Fibroblast of lung (primary cell): ENCODE data around the gene IFT52. TPM values are rescaled to one million over a fixed set of nuclear protein-coding genes. Genes with fewer than 3 reads are reported as not detected.

Experiments used
- DNase-seq, 2 donors: peaks; one replicate each; pipeline versions ENCODE4 v3.0.0 to v3.0.0-alpha.2; 2010; ENCODE audit warnings: low read depth in 2 of 2
- H2AFZ ChIP-seq: 2 replicates; pipeline ENCODE4 v1.5.1; 2012; ENCODE audit warnings: low read length, control low read depth, inconsistent platforms
- H3K27ac ChIP-seq: 2 replicates; pipeline ENCODE4 v1.5.1; 2011; ENCODE audit warnings: low read length, control low read depth; ENCODE audit not compliant: insufficient read depth
- H3K27me3 ChIP-seq: 2 replicates; pipeline ENCODE4 v1.5.1; 2011; ENCODE audit warnings: mild to moderate bottlenecking, low read length; ENCODE audit not compliant: control insufficient read depth, insufficient read depth
- H3K36me3 ChIP-seq: 2 replicates; pipeline ENCODE4 v1.5.1; 2011; ENCODE audit warnings: low read length; ENCODE audit not compliant: control insufficient read depth, insufficient read depth
- H3K4me1 ChIP-seq: 2 replicates; pipeline ENCODE4 v1.5.1; 2011; ENCODE audit warnings: low read length; ENCODE audit not compliant: control insufficient read depth, insufficient read depth; ENCODE audit errors: extremely low read depth
- H3K4me2 ChIP-seq: 2 replicates; pipeline ENCODE4 v1.5.1; 2011; ENCODE audit warnings: low read length, control low read depth; ENCODE audit not compliant: insufficient read depth; ENCODE audit errors: extremely low read depth
- H3K4me3 ChIP-seq, 4 experiments: fragments of 200-600 bp in 1 of 4; sonication (generic) in 1 of 4; replicated peaks in 1 of 4; 2 replicates each; pipeline ENCODE4 v1.5.1; 2011 to 2016; ENCODE audit warnings: low read length in 4 of 4, low read depth in 3 of 4, mild to moderate bottlenecking in 3 of 4, control low read depth in 2 of 4, inconsistent platforms in 1 of 4, mixed read lengths in 1 of 4; ENCODE audit not compliant: insufficient read depth in 1 of 4; ENCODE audit errors: control extremely low read depth in 1 of 4
- H3K79me2 ChIP-seq: 2 replicates; pipeline ENCODE4 v1.5.1; 2012; ENCODE audit warnings: mild to moderate bottlenecking, low read length, inconsistent platforms; ENCODE audit not compliant: control insufficient read depth, insufficient read depth
- H3K9ac ChIP-seq: 2 replicates; pipeline ENCODE4 v1.5.1; 2011; ENCODE audit warnings: mild to moderate bottlenecking, low read length, control low read depth; ENCODE audit not compliant: insufficient read depth
- H3K9me3 ChIP-seq: 2 replicates; pipeline ENCODE4 v1.5.1; 2012; ENCODE audit warnings: low read depth, low read length; ENCODE audit not compliant: control insufficient read depth, insufficient read depth
- H4K20me1 ChIP-seq: 2 replicates; pipeline ENCODE4 v1.5.1; 2011; ENCODE audit warnings: low read length; ENCODE audit not compliant: control insufficient read depth, insufficient read depth; ENCODE audit errors: extremely low read depth
- EZH2 ChIP-seq: IDR thresholded peaks from 2 replicates; pipeline ENCODE4 v1.5.1; 2012; ENCODE audit warnings: low read length, control low read depth, mild to moderate bottlenecking; ENCODE audit errors: missing control alignments
- polyA plus RNA-seq, 2 donors: library from polyadenylated mRNA; depleted of rRNA in 1 of 2; stranded (reverse) in 1 of 2; unstranded in 1 of 2; fragments of >200 nt; gene quantifications; 2 replicates each; pipeline ENCODE4 v1.2.1, GENCODE V29; 2011 to 2012; ENCODE audit warnings: missing spikeins in 1 of 2
- total RNA-seq: library from RNA; depleted of rRNA; stranded (reverse); fragments of >200 nt; gene quantifications from 2 replicates; pipeline ENCODE4 v1.2.1, GENCODE V29; 2014
- TF ChIP-seq, protein P1 (sequence below), 2 donors: IDR thresholded peaks in 1 of 2; conservative IDR thresholded peaks in 1 of 2; 1 replicate in 1 of 2; 2 replicates in 1 of 2; pipeline ENCODE4 v1.5.1; 2011 to 2012; ENCODE audit warnings: low read length in 2 of 2, control low read depth in 1 of 2, inconsistent platforms in 1 of 2, low read depth in 1 of 2, mild to moderate bottlenecking in 1 of 2

The IFT52 gene
- total and polyA plus RNA-seq, 2 donors (not counting 1 experiment from before 2014, with no cell fraction given), result 38.8 to 41.9 TPM

- H3K9me3 ChIP-seq, result no peaks in the 10 kb centered on the region
- no peak overlapping the region for H3K4me3 ChIP-seq
- no peak overlapping the region for H3K27ac ChIP-seq
- no peak overlapping the region for H2AFZ ChIP-seq
- no peak overlapping the region for H3K4me2 ChIP-seq
- TF ChIP-seq, protein P1, sequence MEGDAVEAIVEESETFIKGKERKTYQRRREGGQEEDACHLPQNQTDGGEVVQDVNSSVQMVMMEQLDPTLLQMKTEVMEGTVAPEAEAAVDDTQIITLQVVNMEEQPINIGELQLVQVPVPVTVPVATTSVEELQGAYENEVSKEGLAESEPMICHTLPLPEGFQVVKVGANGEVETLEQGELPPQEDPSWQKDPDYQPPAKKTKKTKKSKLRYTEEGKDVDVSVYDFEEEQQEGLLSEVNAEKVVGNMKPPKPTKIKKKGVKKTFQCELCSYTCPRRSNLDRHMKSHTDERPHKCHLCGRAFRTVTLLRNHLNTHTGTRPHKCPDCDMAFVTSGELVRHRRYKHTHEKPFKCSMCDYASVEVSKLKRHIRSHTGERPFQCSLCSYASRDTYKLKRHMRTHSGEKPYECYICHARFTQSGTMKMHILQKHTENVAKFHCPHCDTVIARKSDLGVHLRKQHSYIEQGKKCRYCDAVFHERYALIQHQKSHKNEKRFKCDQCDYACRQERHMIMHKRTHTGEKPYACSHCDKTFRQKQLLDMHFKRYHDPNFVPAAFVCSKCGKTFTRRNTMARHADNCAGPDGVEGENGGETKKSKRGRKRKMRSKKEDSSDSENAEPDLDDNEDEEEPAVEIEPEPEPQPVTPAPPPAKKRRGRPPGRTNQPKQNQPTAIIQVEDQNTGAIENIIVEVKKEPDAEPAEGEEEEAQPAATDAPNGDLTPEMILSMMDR (conservative IDR thresholded peaks at IDR 0.05 in 1 of 2, IDR thresholded peaks at IDR 0.05 in 1 of 2; ENCODE audit: low read depth in 1 of 2, low read length in 2 of 2), result no peak
- no peak for TF ChIP-seq EZH2
- H3K79me2 ChIP-seq, result no peaks in the 10 kb centered on the region
- no peak for DNase-seq
- H4K20me1 ChIP-seq, result no peaks in the 10 kb centered on the region
- H3K27me3 ChIP-seq, result no peaks in the 10 kb centered on the region
- H3K4me1 ChIP-seq, result no peaks in the 10 kb centered on the region
- H3K9ac ChIP-seq, result no peak overlapping the region
- no peaks in the 10 kb centered on the region for H3K36me3 ChIP-seq
Measured at GRCh38 chr20:43689165-43689564, 98.4 kb downstream of the IFT52 start.

GRCh38 chr20:43690943-43691598 is 100.3 kb downstream of the IFT52 start:
- Histone ChIP-seq H3K9me3 (no peaks in the 10 kb centered on the region), H3K27me3 (no peaks in the 10 kb centered on the region), H3K36me3 (no peaks in the 10 kb centered on the region), H3K27ac (no peak overlapping the region), H3K79me2 (no peaks in the 10 kb centered on the region), H3K4me1 (no peaks in the 10 kb centered on the region), H3K4me3 (no peak overlapping the region), H4K20me1 (no peaks in the 10 kb centered on the region), H3K4me2 (no peak overlapping the region), H2AFZ (no peak overlapping the region), H3K9ac (no peak overlapping the region)
- TF ChIP-seq EZH2, result no peak
- TF ChIP-seq, protein P1 (conservative IDR thresholded peaks at IDR 0.05 in 1 of 2, IDR thresholded peaks at IDR 0.05 in 1 of 2; ENCODE audit: low read depth in 1 of 2, low read length in 2 of 2), result no peak
- DNase-seq, result no peak

DNA sequence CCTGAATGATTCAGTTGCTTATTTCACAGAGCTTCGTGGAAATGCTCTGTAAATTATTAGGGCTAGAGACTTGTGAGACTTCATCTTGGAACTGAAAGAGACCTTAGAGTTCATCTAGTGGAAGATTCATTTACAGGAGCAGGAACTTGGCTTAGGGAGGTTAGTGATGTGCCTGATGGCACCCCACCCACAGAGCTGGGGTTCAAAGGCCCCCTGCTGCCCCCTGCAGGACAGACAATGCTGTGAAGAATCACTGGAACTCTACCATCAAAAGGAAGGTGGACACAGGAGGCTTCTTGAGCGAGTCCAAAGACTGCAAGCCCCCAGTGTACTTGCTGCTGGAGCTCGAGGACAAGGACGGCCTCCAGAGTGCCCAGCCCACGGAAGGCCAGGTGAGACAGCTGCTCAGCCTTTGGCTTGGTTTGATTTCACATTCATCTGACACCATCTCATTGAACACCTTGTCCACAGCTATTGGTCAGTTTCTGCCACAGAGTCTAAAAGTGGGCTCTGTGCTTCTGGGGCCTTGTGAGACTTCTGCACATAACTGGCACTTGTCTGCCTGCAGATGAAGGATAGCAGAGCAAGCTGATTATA is 101.3 kb downstream of the IFT52 start:
- Histone ChIP-seq H3K79me2 (no peaks in the 10 kb centered on the region), H3K4me3 (no peak overlapping the region), H3K36me3 (no peaks in the 10 kb centered on the region), H4K20me1 (no peaks in the 10 kb centered on the region), H3K9me3 (no peaks in the 10 kb centered on the region), H2AFZ (no peak overlapping the region), H3K4me2 (no peak overlapping the region), H3K4me1 (no peaks in the 10 kb centered on the region), H3K27me3 (no peaks in the 10 kb centered on the region), H3K9ac (no peak overlapping the region), H3K27ac (no peak overlapping the region)
- DNase-seq, result peak; percentile 12 to 44
- no peak for TF ChIP-seq EZH2
- TF ChIP-seq, protein P1 (conservative IDR thresholded peaks at IDR 0.05 in 1 of 2, IDR thresholded peaks at IDR 0.05 in 1 of 2; ENCODE audit: low read depth in 1 of 2, low read length in 2 of 2), result peak; percentile 61 to 73
